ENCODE results near the gene YIF1A. TPM values are rescaled to one million over a fixed set of nuclear protein-coding genes. Genes with fewer than 3 reads are reported as not detected.
"Not testable (repeated sequence)": the region's sequence is repeated elsewhere in the genome, so short reads cannot be mapped to it uniquely, and the experiment has no call there.

Gene YIF1A
- polyA plus RNA-seq, 2 of the 4 experiments (the other 2 are of a cell fraction) = 79.7 to 99.7 TPM

- no peak for DNase-seq (ENCODE audit: low read depth in 1 of 2, low spot score in 1 of 2)
- peak overlapping the region; percentile 99 for H3K4me2 ChIP-seq
- H3K9me3 ChIP-seq = no peaks in the 10 kb centered on the region
- no peak for ATAC-seq
- 92% methylated on average over 2 of the region's 2 CpGs for WGBS (ENCODE audit: missing lambda C conversion rate)
- H3K4me3 ChIP-seq = peak overlapping the region; percentile 88; the same call in 1 of the 3 replicates
- ChIA-PET POLR2A (no interaction called here), CTCF (interaction anchor here (0.7 to 1.9 kb wide), 7 partner anchors 8 to 192 kb away, joined by 3 to 9 read pairs (median 4); no protein-coding TSS in a partner anchor)
- H3K27ac ChIP-seq = no peak overlapping the region
- no peak for FAIRE-seq
- TF ChIP-seq BHLHE40 (IDR thresholded peaks at IDR 0.05; ENCODE audit: low read depth, low read length) (no peak), POLR2AphosphoS2 (conservative IDR thresholded peaks at IDR 0.05; ENCODE audit: low read length) (no peak), CEBPB (IDR thresholded peaks at IDR 0.05) (no peak), NFE2L2 (conservative IDR thresholded peaks at IDR 0.05; ENCODE audit: low read length) (no peak), PBX3 (IDR thresholded peaks at IDR 0.05) (no peak)
- H3K4me1 ChIP-seq = peaks cover 12% of the 10 kb centered on the region
These were observed 29.7 kb downstream of the YIF1A start for GRCh38 chr11:66259225-66259624.

GRCh38 chr11:66258473-66258893 is 30.5 kb downstream of the YIF1A start:
- WGBS (ENCODE audit: missing lambda C conversion rate) = 14% methylated on average over 17 of the region's 28 CpGs
- ATAC-seq (peak; percentile 7 to 30; a peak in 4 of 6 replicates), DNase-seq (ENCODE audit: low read depth in 1 of 2, low spot score in 1 of 2) (no peak), FAIRE-seq (no peak)
- ChIA-PET POLR2A (no interaction called here), CTCF (interaction anchor here (0.7 to 1.9 kb wide), 11 partner anchors 9 to 637 kb away, joined by 3 to 9 read pairs (median 4); no protein-coding TSS in a partner anchor)
- H3K4me3 ChIP-seq = peak overlapping the region; percentile 88
- peaks cover 12% of the 10 kb centered on the region for H3K4me1 ChIP-seq
- H3K4me2 ChIP-seq = peak overlapping the region; percentile 99
- no peaks in the 10 kb centered on the region for H3K9me3 ChIP-seq
- TF ChIP-seq JUNB (IDR thresholded peaks at IDR 0.05) (no peak), HES2 (IDR thresholded peaks at IDR 0.05) (no peak), ZFP36 (IDR thresholded peaks at IDR 0.05; ENCODE audit: borderline replicate concordance, partially characterized antibody) (no peak), HEYL (CRISPR knock-in tag; IDR thresholded peaks at IDR 0.05) (no peak)
- H3K27ac ChIP-seq = peak overlapping the region; percentile 83 to 94

GRCh38 chr11:66253081-66253480 is 35.9 kb downstream of the YIF1A start:
- POLR2A ChIA-PET; H3K9me3 ChIP-seq; ATAC-seq; DNase-seq (ENCODE audit: low read depth in 1 of 2, low spot score in 1 of 2); FAIRE-seq; H3K4me3 ChIP-seq; H3K4me2 ChIP-seq; H3K4me1 ChIP-seq; H3K27ac ChIP-seq: not testable (repeated sequence)
- WGBS (ENCODE audit: missing lambda C conversion rate) = 96% methylated on average over 4 of the region's 6 CpGs
- CTCF ChIA-PET = interaction anchor here (0.8 to 2.3 kb wide), 6 partner anchors 12 to 369 kb away, joined by 3 to 9 read pairs (median 4); no protein-coding TSS in a partner anchor

- ATAC-seq = no peak
These were observed 37.1 kb downstream of the YIF1A start for GRCh38 chr11:66251809-66252208.

GRCh38 chr11:66248903-66249302 is 40.0 kb downstream of the YIF1A start:
- DNase-seq (ENCODE audit: low read depth in 1 of 2, low spot score in 1 of 2) (no peak), FAIRE-seq (no peak), ATAC-seq (no peak)
- Histone ChIP-seq H3K4me3 (no peak overlapping the region), H3K9me3 (no peaks in the 10 kb centered on the region), H3K4me2 (no peak overlapping the region), H3K4me1 (no peaks in the 10 kb centered on the region), H3K27ac (no peak overlapping the region)
- POLR2A ChIA-PET = no interaction called here
- WGBS (ENCODE audit: missing lambda C conversion rate) = 92% methylated on average over 6 of the region's 6 CpGs
- CTCF ChIA-PET = no interaction called here
- TF ChIP-seq JUN (IDR thresholded peaks at IDR 0.05) = no peak
- TF ChIP-seq MAFK (IDR thresholded peaks at IDR 0.05; ENCODE audit: partially characterized antibody) = peak; percentile 92

More at GRCh38 chr11:66251809-66252208, 37.1 kb downstream of the YIF1A start:
- TF ChIP-seq POLR2AphosphoS2 (conservative IDR thresholded peaks at IDR 0.05; ENCODE audit: low read length) (0 out of 2 replicates have a peak, but pooled peaks have one; percentile 53), ZNF302 (CRISPR knock-in tag; IDR thresholded peaks at IDR 0.05) (no peak)
- CTCF ChIA-PET = interaction anchor here (0.8 to 1.9 kb wide), 6 partner anchors 29 to 367 kb away, joined by 3 to 9 read pairs (median 3); no protein-coding TSS in a partner anchor
- H3K4me2 ChIP-seq = no peak overlapping the region
- POLR2A ChIA-PET = no interaction called here
- 86% methylated on average over 7 of the region's 7 CpGs for WGBS (ENCODE audit: missing lambda C conversion rate)
- H3K9me3 ChIP-seq = no peaks in the 10 kb centered on the region
- H3K4me1 ChIP-seq = peaks cover 4% of the 10 kb centered on the region; the same call in 1 of the 3 replicates
- H3K4me3 ChIP-seq = no peak overlapping the region
- FAIRE-seq = no peak
- H3K27ac ChIP-seq = no peak overlapping the region
- DNase-seq (ENCODE audit: low read depth in 1 of 2, low spot score in 1 of 2) = no peak
